HL-60 (cell line): ENCODE data around the gene CITED1.

Source experiments
- CTCF ChIP-seq: IDR thresholded peaks from one replicate; pipeline ENCODE4 v1.5.1; 2011; ENCODE audit warnings: low read length, control low read depth, inconsistent platforms; ENCODE audit not compliant: insufficient read depth
- GABPA ChIP-seq: IDR thresholded peaks from 2 replicates; pipeline ENCODE4 v1.6.1; 2012; ENCODE audit warnings: low read depth
- POLR2AphosphoS5 ChIP-seq: IDR thresholded peaks from 2 replicates; pipeline ENCODE4 v1.6.1; 2012; ENCODE audit warnings: low read depth
- REST ChIP-seq: IDR thresholded peaks from 2 replicates; pipeline ENCODE4 v1.6.1; 2012; ENCODE audit warnings: low read depth; ENCODE audit not compliant: insufficient replicate concordance
- SPI1 ChIP-seq: IDR thresholded peaks from 2 replicates; pipeline ENCODE4 v1.6.1; 2012; ENCODE audit warnings: low read depth, mild to moderate bottlenecking, borderline replicate concordance

- no peak for TF ChIP-seq CTCF
- no peak for TF ChIP-seq REST
- no peak for TF ChIP-seq GABPA
- TF ChIP-seq POLR2AphosphoS5, result no peak
- no peak for TF ChIP-seq SPI1
Observed at GRCh38 chrX:72294497-72294896, 11.2 kb downstream of the CITED1 start.
